ENCODE measurements around the gene MGST2. TPM values are rescaled to one million over a fixed set of nuclear protein-coding genes. Genes with fewer than 3 reads are reported as not detected.

The MGST2 gene
- total RNA-seq, 1 experiment from 2014 or later = 14.9 TPM

GRCh38 chr4:139625482-139625881 is 40.1 kb upstream of the MGST2 start:
- Mint-ChIP-seq H3K4me3 (no peak overlapping the region), H3K9me3 (no peaks in the 10 kb centered on the region), H3K27me3 (ENCODE audit: low read depth) (peaks cover 94% of the 10 kb centered on the region), H3K27ac (no peak overlapping the region), H3K36me3 (no peaks in the 10 kb centered on the region), H3K4me1 (peaks cover 42% of the 10 kb centered on the region)
- no peak for ATAC-seq
- ChIA-PET POLR2A (no interaction called here), CTCF (interaction anchor here (0.6 to 1.3 kb wide), 2 partner anchors 8 to 31 kb away, joined by 3 to 4 read pairs; no protein-coding TSS in a partner anchor)
- DNase-seq (ENCODE audit: low spot score) = no peak
- TF ChIP-seq GABPB1 (CRISPR knock-in tag; IDR thresholded peaks at IDR 0.05) (no peak), USF1 (CRISPR knock-in tag; IDR thresholded peaks at IDR 0.05) (no peak), RELA (CRISPR knock-in tag; IDR thresholded peaks at IDR 0.05; ENCODE audit: borderline replicate concordance) (no peak), ZNF423 (CRISPR knock-in tag; IDR thresholded peaks at IDR 0.05) (no peak), ATF1 (CRISPR knock-in tag; IDR thresholded peaks at IDR 0.05) (no peak), HMGXB4 (CRISPR knock-in tag; IDR thresholded peaks at IDR 0.05) (no peak), ZNF121 (CRISPR knock-in tag; IDR thresholded peaks at IDR 0.05) (no peak), ESRRA (CRISPR knock-in tag; IDR thresholded peaks at IDR 0.05; ENCODE audit: borderline replicate concordance) (no peak), ARID4B (CRISPR knock-in tag; IDR thresholded peaks at IDR 0.05; ENCODE audit: borderline replicate concordance) (no peak), ZNF263 (CRISPR knock-in tag; IDR thresholded peaks at IDR 0.05; ENCODE audit: low read depth) (no peak), ZNF138 (CRISPR knock-in tag; conservative IDR thresholded peaks at IDR 0.05) (no peak)

GRCh38 chr4:139628184-139629012 is 37.2 kb upstream of the MGST2 start:
- peaks cover 45% of the 10 kb centered on the region for H3K4me1 Mint-ChIP-seq
- DNase-seq (ENCODE audit: low spot score) = no peak
- peak overlapping the region; percentile 55 for H3K4me3 Mint-ChIP-seq
- no peaks in the 10 kb centered on the region for H3K9me3 Mint-ChIP-seq
- POLR2A ChIA-PET = no interaction called here
- H3K36me3 Mint-ChIP-seq = no peaks in the 10 kb centered on the region
- ATAC-seq = peak; percentile 82
- no peak overlapping the region for H3K27ac Mint-ChIP-seq
- CTCF ChIA-PET = interaction anchor here (1.2 to 2.7 kb wide), 3 partner anchors 9 to 29 kb away, joined by 4 to 12 read pairs (median 11); no protein-coding TSS in a partner anchor
- peaks cover 98% of the 10 kb centered on the region for H3K27me3 Mint-ChIP-seq (ENCODE audit: low read depth)
- TF ChIP-seq MAX (CRISPR knock-in tag; IDR thresholded peaks at IDR 0.05) (0 out of 2 replicates have a peak, but pooled peaks have one; percentile 14), ZNF263 (CRISPR knock-in tag; IDR thresholded peaks at IDR 0.05; ENCODE audit: low read depth) (no peak), MLX (CRISPR knock-in tag; IDR thresholded peaks at IDR 0.05) (no peak), E2F4 (CRISPR knock-in tag; IDR thresholded peaks at IDR 0.05; ENCODE audit: borderline replicate concordance, low read depth) (no peak), ZNF416 (CRISPR knock-in tag; IDR thresholded peaks at IDR 0.05) (no peak), USF1 (CRISPR knock-in tag; IDR thresholded peaks at IDR 0.05) (peak; percentile 43; the same call in 1 of the 2 replicates), CREB1 (CRISPR knock-in tag; IDR thresholded peaks at IDR 0.05) (no peak), GTF2I (CRISPR knock-in tag; conservative IDR thresholded peaks at IDR 0.05) (no peak), ZNF138 (CRISPR knock-in tag; conservative IDR thresholded peaks at IDR 0.05) (no peak), RELA (CRISPR knock-in tag; IDR thresholded peaks at IDR 0.05; ENCODE audit: borderline replicate concordance) (no peak), IRF1 (CRISPR knock-in tag; IDR thresholded peaks at IDR 0.05) (no peak), HMGA2 (CRISPR knock-in tag; IDR thresholded peaks at IDR 0.05) (peak; percentile 56; the same call in 1 of the 2 replicates), USF2 (CRISPR knock-in tag; IDR thresholded peaks at IDR 0.05) (peak; percentile 63)
